Omental fat pad (tissue), 4 donors: ENCODE results near the gene EIF4E1B. TPM values are rescaled to one million over a fixed set of nuclear protein-coding genes. Genes with fewer than 3 reads are reported as not detected.

Source experiments
- ATAC-seq: fragments of 150-250 bp; one replicate; pipeline ENCODE4 v1.9.1; 2016; ENCODE audit warnings: mild to moderate bottlenecking, moderate library complexity; ENCODE audit not compliant: low FRiP score
- DNase-seq: peaks from one replicate; pipeline ENCODE4 v3.0.0-alpha.2; 2019; ENCODE audit warnings: low spot score
- CTCF ChIP-seq, 3 donors: fragments of 450-650 bp; IDR thresholded peaks; one replicate each; pipeline ENCODE4 v1.5.1; 2016 to 2017; ENCODE audit warnings: antibody characterized with exemption in 3 of 3, mild to moderate bottlenecking in 3 of 3, moderate library complexity in 2 of 3
- total RNA-seq, 4 donors: library from RNA; depleted of rRNA; stranded (reverse); fragments of >200 nt; gene quantifications; one replicate each; pipeline ENCODE4 v1.1.0, GENCODE V29; 2016

The EIF4E1B gene
- total RNA-seq, 4 donors from 2014 or later, result not detected

- no peak for ATAC-seq
- DNase-seq, result no peak
- TF ChIP-seq CTCF (IDR thresholded peaks at IDR 0.05), result no peak
Measured at GRCh38 chr5:176640616-176641015, 10.1 kb downstream of the EIF4E1B start.

GRCh38 chr5:176642675-176643490 lies 12.4 kb downstream of the EIF4E1B start:
- DNase-seq, result no peak
- no peak for TF ChIP-seq CTCF (IDR thresholded peaks at IDR 0.05)
- no peak for ATAC-seq

GRCh38 chr5:176643491-176644219 lies 13.2 kb downstream of the EIF4E1B start:
- TF ChIP-seq CTCF (IDR thresholded peaks at IDR 0.05), result no peak
- no peak for DNase-seq
- no peak for ATAC-seq

- DNase-seq (no peak), ATAC-seq (no peak)
- no peak for TF ChIP-seq CTCF (IDR thresholded peaks at IDR 0.05)
Measured at GRCh38 chr5:176644294-176644693, 13.8 kb downstream of the EIF4E1B start.

GRCh38 chr5:176644878-176645670 lies 14.6 kb downstream of the EIF4E1B start:
- no peak for DNase-seq
- no peak for TF ChIP-seq CTCF (IDR thresholded peaks at IDR 0.05)

GRCh38 chr5:176646049-176646706 lies 15.7 kb downstream of the EIF4E1B start:
- no peak for TF ChIP-seq CTCF (IDR thresholded peaks at IDR 0.05)
- no peak for ATAC-seq
- no peak for DNase-seq

More at GRCh38 chr5:176644878-176645670, 14.6 kb downstream of the EIF4E1B start:
- ATAC-seq, result no peak
